Skeletal muscle satellite cell (primary cell): Measurements from ENCODE around the gene PSAT1.
"Not testable (repeated sequence)": the region's sequence is repeated elsewhere in the genome, so short reads cannot be mapped to it uniquely, and the experiment has no call there.

ENCODE experiments used
- H3K27me3 ChIP-seq: 2 replicates; pipeline ENCODE4 v1.7.0; 2013; ENCODE audit warnings: low read length; ENCODE audit not compliant: control insufficient read depth, insufficient read depth
- H3K36me3 ChIP-seq: 2 replicates; pipeline ENCODE4 v1.7.0; 2013; ENCODE audit warnings: mild to moderate bottlenecking, control low read depth, low read length; ENCODE audit not compliant: insufficient read depth
- H3K4me1 ChIP-seq: 2 replicates; pipeline ENCODE4 v1.7.0; 2013; ENCODE audit warnings: low read length; ENCODE audit not compliant: control insufficient read depth, insufficient read depth
- H3K4me2 ChIP-seq: 2 replicates; pipeline ENCODE4 v1.7.0; 2013; ENCODE audit warnings: mild to moderate bottlenecking, low read length
- H3K4me3 ChIP-seq: 2 replicates; pipeline ENCODE4 v1.7.0; 2013; ENCODE audit warnings: low read length
- H3K9ac ChIP-seq: 2 replicates; pipeline ENCODE4 v1.7.0; 2013; ENCODE audit warnings: mild to moderate bottlenecking, low read depth, low read length, moderate library complexity
- H3K9me3 ChIP-seq: replicated peaks from 2 replicates; pipeline ENCODE4 v1.7.0; 2013; ENCODE audit warnings: mild to moderate bottlenecking, control low read depth, low read length

The PSAT1 gene

GRCh38 chr9:78278177-78278777 is 18.6 kb upstream of the PSAT1 start:
- Histone ChIP-seq H3K9me3 (no peaks in the 10 kb centered on the region), H3K9ac (no peak overlapping the region), H3K4me3 (no peak overlapping the region), H3K4me1 (peaks cover 16% of the 10 kb centered on the region), H3K36me3 (no peaks in the 10 kb centered on the region), H3K27me3 (no peaks in the 10 kb centered on the region), H3K4me2 (no peak overlapping the region)

GRCh38 chr9:78278801-78279200 is 18.1 kb upstream of the PSAT1 start:
- H3K9me3 ChIP-seq = no peaks in the 10 kb centered on the region
- H3K4me3 ChIP-seq = no peak overlapping the region
- H3K9ac ChIP-seq = no peak overlapping the region

DNA sequence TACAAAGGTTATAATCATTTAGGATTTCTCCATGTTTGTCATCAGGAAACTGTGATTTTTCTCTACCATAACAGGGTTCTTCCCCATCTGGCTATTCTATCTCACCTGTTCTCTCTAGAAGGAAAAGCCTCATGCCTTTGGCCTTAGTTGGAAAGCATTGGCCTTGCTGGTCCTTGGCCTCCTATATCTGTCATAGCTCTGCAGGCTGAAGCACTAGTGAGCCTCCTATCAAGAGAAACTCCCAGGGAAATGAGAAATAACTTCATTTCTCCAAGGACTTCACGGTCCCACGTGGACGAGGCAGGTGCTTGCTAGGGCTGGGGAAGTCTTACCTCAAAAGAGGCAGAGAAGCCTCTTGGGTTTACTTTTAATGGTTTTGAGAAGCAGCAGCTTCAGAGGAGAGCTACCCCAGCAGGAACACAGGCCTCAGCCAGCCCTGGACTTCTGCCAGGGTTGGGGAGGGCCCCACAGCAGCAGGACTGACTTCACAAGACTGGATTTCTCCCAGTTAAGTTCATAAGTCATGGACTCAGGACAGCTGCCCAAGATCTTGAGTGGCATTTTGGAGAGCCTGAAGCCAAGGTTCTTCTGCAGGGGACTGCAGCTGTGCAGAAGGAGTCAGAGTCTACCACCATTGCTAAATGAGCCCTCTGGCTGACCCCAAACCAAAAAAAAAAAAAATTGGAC is 15.8 kb upstream of the PSAT1 start:
- Histone ChIP-seq H3K9me3 (no peaks in the 10 kb centered on the region), H3K4me1 (peaks cover 11% of the 10 kb centered on the region), H3K9ac (no peak overlapping the region), H3K4me3 (no peak overlapping the region), H3K36me3 (no peaks in the 10 kb centered on the region), H3K27me3 (no peaks in the 10 kb centered on the region), H3K4me2 (no peak overlapping the region)

More at GRCh38 chr9:78278801-78279200, 18.1 kb upstream of the PSAT1 start:
- no peaks in the 10 kb centered on the region for H3K27me3 ChIP-seq
- no peak overlapping the region for H3K4me2 ChIP-seq
- peaks cover 12% of the 10 kb centered on the region for H3K4me1 ChIP-seq
- H3K36me3 ChIP-seq = no peaks in the 10 kb centered on the region

GRCh38 chr9:78284181-78284580 is 12.7 kb upstream of the PSAT1 start:
- H3K36me3 ChIP-seq, H3K9ac ChIP-seq, H3K4me1 ChIP-seq, H3K9me3 ChIP-seq, H3K27me3 ChIP-seq, H3K4me2 ChIP-seq, H3K4me3 ChIP-seq: not testable (repeated sequence)

- H3K9ac ChIP-seq = no peak overlapping the region
- H3K4me2 ChIP-seq = no peak overlapping the region
- no peaks in the 10 kb centered on the region for H3K9me3 ChIP-seq
- no peaks in the 10 kb centered on the region for H3K27me3 ChIP-seq
- H3K4me1 ChIP-seq = peaks cover under 1% of the 10 kb centered on the region
- H3K36me3 ChIP-seq = no peaks in the 10 kb centered on the region
- no peak overlapping the region for H3K4me3 ChIP-seq
Measured at GRCh38 chr9:78286125-78286524, 10.8 kb upstream of the PSAT1 start.

DNA sequence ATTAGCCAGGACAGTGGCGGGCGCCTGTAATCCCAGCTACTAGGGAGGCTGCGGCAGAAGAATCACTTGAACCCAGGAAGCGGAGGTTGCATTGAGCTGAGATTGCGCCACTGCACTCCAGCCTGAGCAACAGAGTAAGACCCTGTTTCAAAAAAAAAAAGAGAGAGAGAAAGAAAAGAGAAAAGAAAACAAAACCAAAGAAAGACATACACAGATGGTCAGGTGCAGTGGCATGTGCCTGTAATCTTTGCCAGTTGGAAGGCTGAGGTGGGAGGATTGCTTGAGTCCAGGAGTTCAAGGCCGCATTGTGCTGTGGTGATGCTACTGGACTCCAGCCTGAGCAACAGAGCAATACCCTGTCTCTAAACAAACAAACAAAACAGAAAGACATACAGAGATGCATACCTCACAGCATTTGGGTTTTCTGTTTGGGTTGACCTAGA is 10.0 kb upstream of the PSAT1 start:
- Histone ChIP-seq H3K9ac (no peak overlapping the region), H3K4me2 (no peak overlapping the region), H3K4me3 (no peak overlapping the region), H3K4me1 (no peaks in the 10 kb centered on the region), H3K27me3 (no peaks in the 10 kb centered on the region), H3K36me3 (no peaks in the 10 kb centered on the region), H3K9me3 (no peaks in the 10 kb centered on the region)

DNA sequence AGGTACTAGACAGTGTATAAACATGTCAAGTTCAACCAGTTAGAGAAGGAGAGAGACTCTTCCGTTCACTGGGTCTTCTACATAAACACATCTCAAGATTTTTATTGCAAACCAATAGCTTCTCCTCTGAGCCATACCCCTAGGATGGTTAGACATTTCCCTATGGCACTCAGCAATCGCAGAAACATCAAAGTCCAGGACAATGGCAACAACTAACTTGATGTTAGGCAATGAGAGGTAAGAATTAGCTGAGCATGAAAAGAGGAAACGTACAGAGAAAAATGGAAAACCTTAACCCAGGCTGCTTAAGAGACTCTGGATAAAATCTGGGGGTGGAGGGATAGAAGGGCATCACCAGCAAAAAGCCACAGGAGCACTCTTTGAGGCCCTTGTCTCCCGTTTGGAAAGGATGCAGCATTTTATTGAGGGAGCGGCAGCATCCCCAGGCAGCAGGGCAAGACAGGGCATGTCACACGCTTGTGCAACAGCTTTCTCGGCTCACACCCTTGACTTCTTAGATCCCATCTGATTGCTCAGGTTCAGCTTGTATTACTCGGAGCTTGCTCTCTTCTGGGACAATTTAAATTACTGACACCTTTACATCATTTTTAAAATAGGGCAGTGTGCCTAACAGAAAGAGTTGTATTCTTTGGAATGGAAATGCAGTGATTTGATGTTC is 8.6 kb upstream of the PSAT1 start:
- H3K36me3 ChIP-seq = no peaks in the 10 kb centered on the region
- H3K9me3 ChIP-seq = no peaks in the 10 kb centered on the region
- H3K4me2 ChIP-seq = no peak overlapping the region
- H3K4me3 ChIP-seq = no peak overlapping the region
- H3K4me1 ChIP-seq = no peaks in the 10 kb centered on the region
- no peaks in the 10 kb centered on the region for H3K27me3 ChIP-seq
- H3K9ac ChIP-seq = no peak overlapping the region

- no peaks in the 10 kb centered on the region for H3K9me3 ChIP-seq
- no peaks in the 10 kb centered on the region for H3K36me3 ChIP-seq
- H3K4me2 ChIP-seq = no peak overlapping the region
- no peak overlapping the region for H3K9ac ChIP-seq
- no peak overlapping the region for H3K4me3 ChIP-seq
- H3K4me1 ChIP-seq = no peaks in the 10 kb centered on the region
- no peaks in the 10 kb centered on the region for H3K27me3 ChIP-seq
Measured at GRCh38 chr9:78289474-78289873, 7.5 kb upstream of the PSAT1 start.

GRCh38 chr9:78291240-78291925 is 5.5 kb upstream of the PSAT1 start:
- no peaks in the 10 kb centered on the region for H3K36me3 ChIP-seq
- H3K4me3 ChIP-seq = no peak overlapping the region
- no peaks in the 10 kb centered on the region for H3K9me3 ChIP-seq
- H3K27me3 ChIP-seq = no peaks in the 10 kb centered on the region
- H3K4me2 ChIP-seq = peak overlapping the region; percentile 39
- H3K4me1 ChIP-seq = peaks cover 8% of the 10 kb centered on the region
- no peak overlapping the region for H3K9ac ChIP-seq

- H3K4me2 ChIP-seq = peak overlapping the region; percentile 39
- peaks cover 11% of the 10 kb centered on the region for H3K4me1 ChIP-seq
- H3K9ac ChIP-seq = no peak overlapping the region
- H3K36me3 ChIP-seq = no peaks in the 10 kb centered on the region
- no peaks in the 10 kb centered on the region for H3K9me3 ChIP-seq
- no peaks in the 10 kb centered on the region for H3K27me3 ChIP-seq
- H3K4me3 ChIP-seq = no peak overlapping the region
Measured at GRCh38 chr9:78292026-78292425, 4.9 kb upstream of the PSAT1 start.

- no peaks in the 10 kb centered on the region for H3K36me3 ChIP-seq
- H3K27me3 ChIP-seq = no peaks in the 10 kb centered on the region
- H3K4me1 ChIP-seq = peaks cover 16% of the 10 kb centered on the region
- no peak overlapping the region for H3K4me2 ChIP-seq
- H3K9me3 ChIP-seq = no peaks in the 10 kb centered on the region
- no peak overlapping the region for H3K4me3 ChIP-seq
- H3K9ac ChIP-seq = no peak overlapping the region
Measured at GRCh38 chr9:78292716-78293497, 4.0 kb upstream of the PSAT1 start.
